ENCODE measurements around the gene HLA-DMB. TPM values are rescaled to one million over a fixed set of nuclear protein-coding genes. Genes with fewer than 3 reads are reported as not detected.

The HLA-DMB gene
- total RNA-seq, 6 donors from 2014 or later: 35.6 to 233 (median 80.6) TPM

DNA sequence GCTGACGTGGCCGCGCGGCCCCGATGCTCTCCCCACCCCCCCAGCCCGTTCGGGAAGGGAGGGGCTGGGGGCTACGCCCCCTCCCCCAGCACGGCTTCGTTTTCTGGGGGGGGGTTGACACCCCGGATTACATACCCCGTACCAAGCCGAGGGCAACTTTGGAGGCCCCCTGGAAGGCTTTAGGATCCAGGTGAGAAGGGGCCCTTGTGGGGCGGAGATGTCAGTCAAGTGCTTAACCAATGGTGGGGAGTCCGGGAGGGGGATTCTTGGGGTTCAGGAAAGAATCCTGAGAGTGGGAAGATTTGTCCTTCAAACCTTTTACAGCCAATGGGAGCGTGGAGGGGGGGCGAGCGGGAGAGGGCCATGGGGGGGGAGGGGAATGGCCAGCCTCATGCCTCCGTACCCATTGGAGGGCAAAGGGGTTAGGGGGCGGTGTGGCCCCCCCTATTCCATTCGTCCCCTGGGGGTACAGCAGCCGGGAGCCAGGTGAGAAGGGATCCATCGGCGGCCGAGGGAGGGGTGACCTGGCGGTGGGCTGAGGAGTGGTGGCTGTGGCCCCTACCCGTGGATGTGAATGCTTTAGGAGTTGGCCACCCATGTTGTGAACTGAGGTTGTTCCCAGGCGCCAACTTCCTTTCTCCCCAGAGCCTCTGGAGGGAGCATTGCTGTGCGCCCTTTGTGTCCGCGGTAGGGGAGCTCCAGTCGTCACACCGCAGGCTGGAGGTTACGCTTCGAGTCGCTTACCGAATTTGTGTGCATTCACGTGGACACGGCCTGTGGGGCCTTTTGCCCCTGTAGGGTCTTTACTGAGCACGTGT lies 28.2 kb upstream of the HLA-DMB start:
- TF ChIP-seq POLR2AphosphoS5 (IDR thresholded peaks at IDR 0.05) (peak in 1 of 2 donors; percentile 4), POLR2A (IDR thresholded peaks at IDR 0.05) (peak in 2 of 4 donors; percentile 31 to 58), EP300 (IDR thresholded peaks at IDR 0.05) (no peak)
- TF ChIP-seq, protein P1, sequence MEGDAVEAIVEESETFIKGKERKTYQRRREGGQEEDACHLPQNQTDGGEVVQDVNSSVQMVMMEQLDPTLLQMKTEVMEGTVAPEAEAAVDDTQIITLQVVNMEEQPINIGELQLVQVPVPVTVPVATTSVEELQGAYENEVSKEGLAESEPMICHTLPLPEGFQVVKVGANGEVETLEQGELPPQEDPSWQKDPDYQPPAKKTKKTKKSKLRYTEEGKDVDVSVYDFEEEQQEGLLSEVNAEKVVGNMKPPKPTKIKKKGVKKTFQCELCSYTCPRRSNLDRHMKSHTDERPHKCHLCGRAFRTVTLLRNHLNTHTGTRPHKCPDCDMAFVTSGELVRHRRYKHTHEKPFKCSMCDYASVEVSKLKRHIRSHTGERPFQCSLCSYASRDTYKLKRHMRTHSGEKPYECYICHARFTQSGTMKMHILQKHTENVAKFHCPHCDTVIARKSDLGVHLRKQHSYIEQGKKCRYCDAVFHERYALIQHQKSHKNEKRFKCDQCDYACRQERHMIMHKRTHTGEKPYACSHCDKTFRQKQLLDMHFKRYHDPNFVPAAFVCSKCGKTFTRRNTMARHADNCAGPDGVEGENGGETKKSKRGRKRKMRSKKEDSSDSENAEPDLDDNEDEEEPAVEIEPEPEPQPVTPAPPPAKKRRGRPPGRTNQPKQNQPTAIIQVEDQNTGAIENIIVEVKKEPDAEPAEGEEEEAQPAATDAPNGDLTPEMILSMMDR (IDR thresholded peaks at IDR 0.05): peak in 2 of 6 experiments; percentile 13 to 31

DNA sequence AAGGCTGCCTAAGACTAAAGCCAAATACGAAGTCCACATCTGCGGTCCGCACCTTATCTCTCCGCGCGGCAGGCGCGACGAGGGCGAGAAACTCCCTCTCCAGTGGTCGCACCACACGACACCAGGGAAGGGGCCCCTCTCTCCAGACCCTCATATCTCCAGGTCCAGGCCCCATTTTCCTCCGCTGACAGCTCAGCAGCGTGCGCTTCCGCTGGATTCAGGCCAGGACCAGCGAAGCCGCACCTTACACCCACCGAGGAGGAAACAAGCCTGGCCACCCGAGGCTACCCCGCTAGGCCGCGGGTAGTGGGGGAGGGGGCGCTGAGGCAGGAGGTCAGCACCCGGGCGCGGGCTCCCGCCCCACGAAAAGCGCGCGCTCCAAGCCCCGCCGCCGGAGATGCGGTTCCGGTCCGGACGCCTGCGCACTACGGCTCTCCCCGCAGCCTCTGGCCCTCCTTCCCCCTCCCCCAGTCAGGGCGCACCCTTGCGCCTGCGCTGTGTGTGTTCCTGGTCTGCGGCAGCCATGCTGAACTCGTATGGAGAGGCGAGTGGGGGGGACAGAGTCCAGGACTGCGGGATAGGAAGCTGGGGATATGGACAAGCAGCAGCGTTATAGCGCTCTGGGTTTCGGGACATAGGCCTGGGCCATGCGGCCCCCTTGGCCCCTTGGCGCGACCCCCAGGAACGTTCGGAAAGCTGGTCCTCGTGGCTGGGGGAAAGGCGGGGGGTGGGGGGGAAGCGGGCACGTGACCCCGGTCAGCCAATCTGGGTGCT lies 27.5 kb upstream of the HLA-DMB start, which contains the start of gene BRD2:
Gene BRD2, plus strand, starts transcription at position 502 of the 774 bp plus-strand sequence. CDS start 4,305 bp downstream, outside the sequence.
- Histone ChIP-seq H3K4me3 (peak within 1 kb of the TSS; percentile 71 to 93 (median 84)), H3K27ac (peak within 1 kb of the TSS; percentile 98 to 100 (median 98)), H3K9me3 (no peaks in the 10 kb centered on the region), H3K36me3 (peaks cover 0 to 12% (median 6%) of the 10 kb centered on the region in 4 donors), H3K4me1 (peaks cover 28 to 34% (median 33%) of the 10 kb centered on the region in 4 donors), H3K27me3 (no peaks in the 10 kb centered on the region)
- ATAC-seq (ENCODE audit: low FRiP score in 2 of 2) (peak; percentile 81 to 88), DNase-seq (peak; percentile 95 to 98)
- TF ChIP-seq POLR2AphosphoS5 (IDR thresholded peaks at IDR 0.05): peak; percentile 89 to 94
- TF ChIP-seq, protein P1 (IDR thresholded peaks at IDR 0.05): peak in 2 of 6 experiments; percentile 13 to 23
- TF ChIP-seq EP300 (IDR thresholded peaks at IDR 0.05): peak in 1 of 4 donors; percentile 48
- TF ChIP-seq POLR2A (IDR thresholded peaks at IDR 0.05): peak; percentile 77 to 98 (median 90)
- WGBS, 2 donors: 0% methylated on average over 5 to 41 of the region's 62 CpGs

More for the DNA sequence above, 28.2 kb upstream of the HLA-DMB start:
- H3K36me3 ChIP-seq: peaks cover 0 to 20% (median 6%) of the 10 kb centered on the region in 4 donors
- WGBS, 2 donors: 0 to 1% methylated on average over 16 to 27 of the region's 40 CpGs
- DNase-seq: peak; percentile 74 to 85
- no peaks in the 10 kb centered on the region for H3K9me3 ChIP-seq
- no peaks in the 10 kb centered on the region for H3K27me3 ChIP-seq
- peaks cover 26 to 28% (median 27%) of the 10 kb centered on the region in 4 donors for H3K4me1 ChIP-seq
- H3K27ac ChIP-seq: peak overlapping the region; percentile 98 to 100 (median 98)
- ATAC-seq (ENCODE audit: low FRiP score in 2 of 2): peak; percentile 59 to 68
- H3K4me3 ChIP-seq: peak overlapping the region; percentile 71 to 93 (median 84)

DNA sequence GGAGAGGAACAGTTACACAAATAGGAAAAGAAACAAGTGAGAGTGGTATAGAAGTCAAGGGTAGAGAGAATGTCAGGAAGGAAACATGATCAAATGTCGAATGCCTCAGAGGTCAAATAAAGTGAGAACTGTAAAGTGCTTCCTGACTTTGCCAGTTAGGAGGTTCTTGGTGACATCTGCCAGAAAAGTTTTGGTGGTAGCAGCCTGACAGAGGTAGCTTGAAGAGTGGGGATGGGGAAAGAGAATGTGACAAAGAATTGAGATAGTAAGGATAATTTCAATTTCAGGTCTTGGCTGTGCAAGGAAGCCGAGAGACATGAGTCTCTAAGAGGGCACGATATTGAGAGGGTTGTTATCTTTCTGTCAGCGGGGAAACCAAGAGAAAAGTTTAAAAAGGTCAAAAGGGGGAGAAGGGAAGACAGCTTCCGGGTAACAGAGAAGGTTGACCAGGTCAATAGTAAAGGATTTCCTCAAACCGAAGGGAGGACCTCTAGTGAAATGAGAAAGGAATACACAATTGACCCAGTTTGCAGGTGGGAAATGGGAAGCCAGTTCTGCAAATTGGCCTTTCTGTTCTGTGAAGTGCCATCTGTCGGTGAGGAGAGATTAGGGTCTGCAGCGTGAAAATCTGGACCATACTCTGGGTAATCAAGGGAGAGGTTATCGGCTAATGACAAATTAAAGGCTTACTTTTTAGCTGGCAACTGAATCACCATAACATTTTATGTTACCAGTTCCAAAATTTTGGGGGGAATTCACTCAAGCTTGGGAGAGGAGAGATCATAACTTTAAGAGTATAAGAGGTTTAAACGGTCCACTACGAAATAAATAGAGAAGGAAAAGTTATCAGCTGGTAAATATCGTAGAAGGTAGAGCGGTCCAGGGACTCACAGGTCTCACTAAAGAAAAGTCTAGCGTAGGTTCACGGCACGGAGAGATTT lies 26.6 kb upstream of the HLA-DMB start:
- Histone ChIP-seq H3K36me3 (peaks cover 0 to 3% (median 1%) of the 10 kb centered on the region in 4 donors), H3K27me3 (no peaks in the 10 kb centered on the region), H3K27ac (peak overlapping the region; percentile 98 to 100 (median 98)), H3K9me3 (no peaks in the 10 kb centered on the region), H3K4me3 (peak overlapping the region; percentile 71 to 93 (median 84)), H3K4me1 (peaks cover 28 to 38% (median 36%) of the 10 kb centered on the region in 4 donors)
- ATAC-seq (ENCODE audit: low FRiP score in 2 of 2): no peak
- 4% methylated on average over 16 of the region's 16 CpGs for WGBS, 2 donors
- peak in 1 of 2 donors; percentile 44 for DNase-seq
- TF ChIP-seq POLR2A (IDR thresholded peaks at IDR 0.05) (no peak), POLR2AphosphoS5 (IDR thresholded peaks at IDR 0.05) (no peak), EP300 (IDR thresholded peaks at IDR 0.05) (no peak)
- TF ChIP-seq, protein P1 (IDR thresholded peaks at IDR 0.05): peak in 5 of 6 experiments; percentile 11 to 34 (median 34)

DNA sequence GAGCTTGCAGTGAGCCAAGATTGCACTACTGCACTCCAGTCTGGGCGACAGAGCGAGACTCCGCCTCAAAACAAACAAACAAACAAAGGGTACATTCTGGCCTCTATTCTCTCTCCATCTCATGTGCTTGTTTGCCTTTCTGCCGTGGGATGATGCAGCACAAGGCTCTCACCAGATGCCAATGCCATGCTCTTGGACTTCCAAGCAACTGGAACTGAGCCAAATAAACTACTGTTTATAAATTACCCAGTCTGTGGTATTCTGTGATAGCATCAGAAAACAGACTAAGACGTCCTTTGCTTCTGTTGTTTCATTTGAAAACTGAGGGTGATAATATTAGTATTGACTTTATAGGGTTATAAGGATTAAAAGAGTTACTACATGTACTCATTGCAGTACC lies 23.9 kb upstream of the HLA-DMB start:
- peaks cover 28 to 43% (median 37%) of the 10 kb centered on the region in 4 donors for H3K4me1 ChIP-seq
- DNase-seq (no peak), ATAC-seq (ENCODE audit: low FRiP score in 2 of 2) (no peak)
- no peak overlapping the region for H3K4me3 ChIP-seq
- no peaks in the 10 kb centered on the region for H3K27me3 ChIP-seq
- TF ChIP-seq, protein P1 (IDR thresholded peaks at IDR 0.05): no peak
- TF ChIP-seq EP300 (IDR thresholded peaks at IDR 0.05) (no peak), POLR2AphosphoS5 (IDR thresholded peaks at IDR 0.05) (no peak), POLR2A (IDR thresholded peaks at IDR 0.05) (no peak)
- no peaks in the 10 kb centered on the region for H3K9me3 ChIP-seq
- peak overlapping the region in 1 of 4 donors; percentile 23 for H3K27ac ChIP-seq
- no peaks in the 10 kb centered on the region for H3K36me3 ChIP-seq
- WGBS, 2 donors: 72 to 82% methylated on average over 5 of the region's 5 CpGs
